Osteocyte (in vitro differentiated cells): ENCODE measurements around the gene RAD51B. TPM values are rescaled to one million over a fixed set of nuclear protein-coding genes. Genes with fewer than 3 reads are reported as not detected.
A peak's percentile ranks its signal among the peaks of the same experiment; 100 is the strongest.

Experiments
- DNase-seq: peaks from one replicate; pipeline ENCODE4 v3.0.0; 2021; ENCODE audit warnings: mixed read lengths; ENCODE audit not compliant: unreplicated experiment; ENCODE audit errors: extremely low spot score
- H3K27ac Mint-ChIP-seq: one replicate; pipeline ENCODE4 v1.8.0; 2021; ENCODE audit warnings: mild to moderate bottlenecking, mixed read lengths; ENCODE audit not compliant: unreplicated experiment
- H3K27me3 Mint-ChIP-seq: one replicate; pipeline ENCODE4 v1.8.0; 2021; ENCODE audit warnings: mixed read lengths; ENCODE audit not compliant: unreplicated experiment
- H3K36me3 Mint-ChIP-seq: one replicate; pipeline ENCODE4 v1.8.0; 2021; ENCODE audit warnings: mixed read lengths; ENCODE audit not compliant: unreplicated experiment
- H3K4me1 Mint-ChIP-seq: one replicate; pipeline ENCODE4 v1.8.0; 2021; ENCODE audit warnings: mixed read lengths; ENCODE audit not compliant: unreplicated experiment
- H3K4me3 Mint-ChIP-seq: one replicate; pipeline ENCODE4 v1.8.0; 2021; ENCODE audit warnings: mild to moderate bottlenecking, moderate library complexity, mixed read lengths; ENCODE audit not compliant: unreplicated experiment
- H3K9me3 Mint-ChIP-seq: one replicate; pipeline ENCODE4 v1.8.0; 2021; ENCODE audit warnings: mixed read lengths; ENCODE audit not compliant: unreplicated experiment
- CTCF ChIP-seq: fragments of 200-600 bp; sonication (generic); IDR thresholded peaks from 2 replicates; pipeline ENCODE4 v1.5.0; 2021; ENCODE audit warnings: antibody characterized with exemption, mild to moderate bottlenecking, moderate library complexity
- total RNA-seq: library from RNA; stranded (reverse); gene quantifications from 2 replicates; pipeline ENCODE4 v1.2.1, GENCODE V29; 2021

RAD51B gene
- total RNA-seq, 1 donor from 2014 or later = 12.7 TPM

- peaks cover 15% of the 10 kb centered on the region for H3K4me1 Mint-ChIP-seq
- H3K36me3 Mint-ChIP-seq = no peaks in the 10 kb centered on the region
- no peak for TF ChIP-seq CTCF
- H3K4me3 Mint-ChIP-seq = no peak overlapping the region
- no peaks in the 10 kb centered on the region for H3K9me3 Mint-ChIP-seq
- peak; percentile 42 for DNase-seq
- H3K27ac Mint-ChIP-seq = no peak overlapping the region
- H3K27me3 Mint-ChIP-seq = no peaks in the 10 kb centered on the region
These were observed 834.2 kb downstream of the RAD51B start for GRCh38 chr14:68653804-68654203.

- no peaks in the 10 kb centered on the region for H3K9me3 Mint-ChIP-seq
- no peaks in the 10 kb centered on the region for H3K27me3 Mint-ChIP-seq
- DNase-seq = peak; percentile 59
- TF ChIP-seq CTCF = no peak
- no peak overlapping the region for H3K4me3 Mint-ChIP-seq
- H3K4me1 Mint-ChIP-seq = peaks cover 21% of the 10 kb centered on the region
- no peaks in the 10 kb centered on the region for H3K36me3 Mint-ChIP-seq
- no peak overlapping the region for H3K27ac Mint-ChIP-seq
These were observed 834.9 kb downstream of the RAD51B start for GRCh38 chr14:68654471-68654941.

- Mint-ChIP-seq H3K27ac (no peak overlapping the region), H3K4me3 (no peak overlapping the region), H3K36me3 (no peaks in the 10 kb centered on the region), H3K27me3 (no peaks in the 10 kb centered on the region), H3K4me1 (peaks cover 26% of the 10 kb centered on the region), H3K9me3 (no peaks in the 10 kb centered on the region)
- DNase-seq = peak; percentile 72
- no peak for TF ChIP-seq CTCF
These were observed 835.6 kb downstream of the RAD51B start for GRCh38 chr14:68655021-68655831.

GRCh38 chr14:68655911-68656316, 836.3 kb downstream of the RAD51B start:
- H3K27me3 Mint-ChIP-seq = no peaks in the 10 kb centered on the region
- no peak overlapping the region for H3K27ac Mint-ChIP-seq

More at GRCh38 chr14:68655911-68656316, 836.3 kb downstream of the RAD51B start:
- TF ChIP-seq CTCF = peak; percentile 40
- no peak overlapping the region for H3K4me3 Mint-ChIP-seq
- peak; percentile 57 for DNase-seq
- no peaks in the 10 kb centered on the region for H3K9me3 Mint-ChIP-seq
- H3K36me3 Mint-ChIP-seq = no peaks in the 10 kb centered on the region
- peaks cover 26% of the 10 kb centered on the region for H3K4me1 Mint-ChIP-seq
